A549 (cell line): Measurements from ENCODE around the gene ZFP28.

Experiments used
- CBX8 ChIP-seq: fragments of 200-600 bp; sonication (generic); IDR thresholded peaks from 2 replicates; pipeline ENCODE4 v1.6.1; 2016
- CHD2 ChIP-seq: fragments of 150-350 bp; IDR thresholded peaks from 2 replicates; pipeline ENCODE4 v1.6.1; 2014; ENCODE audit warnings: low read length; ENCODE audit not compliant: partially characterized antibody
- EHMT2 ChIP-seq: fragments of 200-600 bp; sonication (generic); IDR thresholded peaks from 2 replicates; pipeline ENCODE4 v1.6.1; 2016; ENCODE audit warnings: antibody characterized with exemption, low read depth, mild to moderate bottlenecking, moderate library complexity
- MAZ ChIP-seq: fragments of 150-350 bp; IDR thresholded peaks from 2 replicates; pipeline ENCODE4 v1.6.1; 2014; ENCODE audit warnings: antibody characterized with exemption, low read depth, low read length, borderline replicate concordance
- MYC ChIP-seq: IDR thresholded peaks from 2 replicates; pipeline ENCODE4 v1.6.1; 2012; ENCODE audit warnings: mild to moderate bottlenecking, inconsistent platforms, low read length, improper control_type of control experiment, borderline replicate concordance
- POLR2A ChIP-seq: IDR thresholded peaks from 2 replicates; pipeline ENCODE4 v1.6.1; 2012; ENCODE audit warnings: mild to moderate bottlenecking, low read length
- RAD21 ChIP-seq, 2 experiments: fragments of >200 bp in 1 of 2; sonication (Bioruptor Twin) in 1 of 2; formaldehyde crosslinking in 1 of 2; IDR thresholded peaks in 1 of 2; conservative IDR thresholded peaks in 1 of 2; 2 replicates in 1 of 2; 3 replicates in 1 of 2; pipeline ENCODE4 v1.6.1; 2012 to 2018; ENCODE audit warnings: inconsistent platforms in 1 of 2
- SREBF2 ChIP-seq: fragments of 450-650 bp; IDR thresholded peaks from 2 replicates; pipeline ENCODE4 v1.6.1; 2014; ENCODE audit warnings: mild to moderate bottlenecking, moderate library complexity
- ZFP36 ChIP-seq: fragments of 450-650 bp; IDR thresholded peaks from 2 replicates; pipeline ENCODE4 v1.6.1; 2014; ENCODE audit warnings: borderline replicate concordance; ENCODE audit not compliant: partially characterized antibody
- TF ChIP-seq, protein P1 (sequence below): fragments of >200 bp; sonication (Bioruptor Twin); formaldehyde crosslinking; IDR thresholded peaks from 3 replicates; pipeline ENCODE4 v1.5.1; 2016
- TF ChIP-seq, protein P2 (sequence below): fragments of 200-600 bp; sonication (generic); IDR thresholded peaks from 2 replicates; pipeline ENCODE4 v1.6.1; 2016; ENCODE audit warnings: antibody characterized with exemption, mild to moderate bottlenecking, moderate library complexity
- TF ChIP-seq, protein P3 (sequence below): fragments of 150-350 bp; IDR thresholded peaks from 2 replicates; pipeline ENCODE4 v1.6.1; 2014; ENCODE audit warnings: low read depth, mild to moderate bottlenecking, low read length
- TF ChIP-seq, protein P4 (sequence below): fragments of 250-450 bp; sonication (Bioruptor Pico); IDR thresholded peaks from 2 replicates; pipeline ENCODE4 v1.5.0; 2021; ENCODE audit warnings: mild to moderate bottlenecking, moderate library complexity, borderline replicate concordance
- TF ChIP-seq, protein P5 (sequence below): fragments of >200 bp; sonication (Bioruptor Twin); formaldehyde crosslinking; IDR thresholded peaks from 2 replicates; pipeline ENCODE4 v1.6.1; 2016

DNA sequence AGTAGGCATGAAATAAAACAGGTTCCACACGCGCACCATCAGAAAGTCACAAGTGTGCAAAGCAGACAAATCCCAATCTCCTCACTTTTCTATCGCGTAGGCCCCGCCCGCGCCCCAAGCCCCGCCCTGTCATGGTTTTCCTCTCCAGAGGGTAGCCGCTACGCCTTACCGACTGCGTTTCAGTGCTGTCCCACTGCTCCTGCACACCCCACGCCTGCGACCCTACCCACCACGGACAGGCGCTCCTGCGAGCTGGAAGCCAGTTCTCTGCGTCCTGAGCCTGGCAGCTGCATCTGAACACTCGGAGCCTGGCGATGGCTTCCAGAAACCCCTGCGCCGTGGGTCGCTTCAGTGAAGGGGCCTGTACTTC lies 28.1 kb downstream of the ZFP28 start:
- TF ChIP-seq POLR2A (no peak), ZFP36 (no peak), CHD2 (no peak), EHMT2 (no peak), RAD21 (conservative IDR thresholded peaks at IDR 0.05 in 1 of 2, IDR thresholded peaks at IDR 0.05 in 1 of 2) (no peak), MYC (no peak), CBX8 (no peak), MAZ (no peak), SREBF2 (no peak)
- TF ChIP-seq, protein P1, sequence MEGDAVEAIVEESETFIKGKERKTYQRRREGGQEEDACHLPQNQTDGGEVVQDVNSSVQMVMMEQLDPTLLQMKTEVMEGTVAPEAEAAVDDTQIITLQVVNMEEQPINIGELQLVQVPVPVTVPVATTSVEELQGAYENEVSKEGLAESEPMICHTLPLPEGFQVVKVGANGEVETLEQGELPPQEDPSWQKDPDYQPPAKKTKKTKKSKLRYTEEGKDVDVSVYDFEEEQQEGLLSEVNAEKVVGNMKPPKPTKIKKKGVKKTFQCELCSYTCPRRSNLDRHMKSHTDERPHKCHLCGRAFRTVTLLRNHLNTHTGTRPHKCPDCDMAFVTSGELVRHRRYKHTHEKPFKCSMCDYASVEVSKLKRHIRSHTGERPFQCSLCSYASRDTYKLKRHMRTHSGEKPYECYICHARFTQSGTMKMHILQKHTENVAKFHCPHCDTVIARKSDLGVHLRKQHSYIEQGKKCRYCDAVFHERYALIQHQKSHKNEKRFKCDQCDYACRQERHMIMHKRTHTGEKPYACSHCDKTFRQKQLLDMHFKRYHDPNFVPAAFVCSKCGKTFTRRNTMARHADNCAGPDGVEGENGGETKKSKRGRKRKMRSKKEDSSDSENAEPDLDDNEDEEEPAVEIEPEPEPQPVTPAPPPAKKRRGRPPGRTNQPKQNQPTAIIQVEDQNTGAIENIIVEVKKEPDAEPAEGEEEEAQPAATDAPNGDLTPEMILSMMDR: no peak
- TF ChIP-seq, protein P2, sequence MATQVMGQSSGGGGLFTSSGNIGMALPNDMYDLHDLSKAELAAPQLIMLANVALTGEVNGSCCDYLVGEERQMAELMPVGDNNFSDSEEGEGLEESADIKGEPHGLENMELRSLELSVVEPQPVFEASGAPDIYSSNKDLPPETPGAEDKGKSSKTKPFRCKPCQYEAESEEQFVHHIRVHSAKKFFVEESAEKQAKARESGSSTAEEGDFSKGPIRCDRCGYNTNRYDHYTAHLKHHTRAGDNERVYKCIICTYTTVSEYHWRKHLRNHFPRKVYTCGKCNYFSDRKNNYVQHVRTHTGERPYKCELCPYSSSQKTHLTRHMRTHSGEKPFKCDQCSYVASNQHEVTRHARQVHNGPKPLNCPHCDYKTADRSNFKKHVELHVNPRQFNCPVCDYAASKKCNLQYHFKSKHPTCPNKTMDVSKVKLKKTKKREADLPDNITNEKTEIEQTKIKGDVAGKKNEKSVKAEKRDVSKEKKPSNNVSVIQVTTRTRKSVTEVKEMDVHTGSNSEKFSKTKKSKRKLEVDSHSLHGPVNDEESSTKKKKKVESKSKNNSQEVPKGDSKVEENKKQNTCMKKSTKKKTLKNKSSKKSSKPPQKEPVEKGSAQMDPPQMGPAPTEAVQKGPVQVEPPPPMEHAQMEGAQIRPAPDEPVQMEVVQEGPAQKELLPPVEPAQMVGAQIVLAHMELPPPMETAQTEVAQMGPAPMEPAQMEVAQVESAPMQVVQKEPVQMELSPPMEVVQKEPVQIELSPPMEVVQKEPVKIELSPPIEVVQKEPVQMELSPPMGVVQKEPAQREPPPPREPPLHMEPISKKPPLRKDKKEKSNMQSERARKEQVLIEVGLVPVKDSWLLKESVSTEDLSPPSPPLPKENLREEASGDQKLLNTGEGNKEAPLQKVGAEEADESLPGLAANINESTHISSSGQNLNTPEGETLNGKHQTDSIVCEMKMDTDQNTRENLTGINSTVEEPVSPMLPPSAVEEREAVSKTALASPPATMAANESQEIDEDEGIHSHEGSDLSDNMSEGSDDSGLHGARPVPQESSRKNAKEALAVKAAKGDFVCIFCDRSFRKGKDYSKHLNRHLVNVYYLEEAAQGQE: no peak
- TF ChIP-seq, protein P3, sequence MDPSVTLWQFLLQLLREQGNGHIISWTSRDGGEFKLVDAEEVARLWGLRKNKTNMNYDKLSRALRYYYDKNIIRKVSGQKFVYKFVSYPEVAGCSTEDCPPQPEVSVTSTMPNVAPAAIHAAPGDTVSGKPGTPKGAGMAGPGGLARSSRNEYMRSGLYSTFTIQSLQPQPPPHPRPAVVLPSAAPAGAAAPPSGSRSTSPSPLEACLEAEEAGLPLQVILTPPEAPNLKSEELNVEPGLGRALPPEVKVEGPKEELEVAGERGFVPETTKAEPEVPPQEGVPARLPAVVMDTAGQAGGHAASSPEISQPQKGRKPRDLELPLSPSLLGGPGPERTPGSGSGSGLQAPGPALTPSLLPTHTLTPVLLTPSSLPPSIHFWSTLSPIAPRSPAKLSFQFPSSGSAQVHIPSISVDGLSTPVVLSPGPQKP: no peak
- TF ChIP-seq, protein P4, sequence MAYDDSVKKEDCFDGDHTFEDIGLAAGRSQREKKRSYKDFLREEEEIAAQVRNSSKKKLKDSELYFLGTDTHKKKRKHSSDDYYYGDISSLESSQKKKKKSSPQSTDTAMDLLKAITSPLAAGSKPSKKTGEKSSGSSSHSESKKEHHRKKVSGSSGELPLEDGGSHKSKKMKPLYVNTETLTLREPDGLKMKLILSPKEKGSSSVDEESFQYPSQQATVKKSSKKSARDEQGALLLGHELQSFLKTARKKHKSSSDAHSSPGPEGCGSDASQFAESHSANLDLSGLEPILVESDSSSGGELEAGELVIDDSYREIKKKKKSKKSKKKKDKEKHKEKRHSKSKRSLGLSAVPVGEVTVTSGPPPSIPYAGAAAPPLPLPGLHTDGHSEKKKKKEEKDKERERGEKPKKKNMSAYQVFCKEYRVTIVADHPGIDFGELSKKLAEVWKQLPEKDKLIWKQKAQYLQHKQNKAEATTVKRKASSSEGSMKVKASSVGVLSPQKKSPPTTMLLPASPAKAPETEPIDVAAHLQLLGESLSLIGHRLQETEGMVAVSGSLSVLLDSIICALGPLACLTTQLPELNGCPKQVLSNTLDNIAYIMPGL: no peak
- TF ChIP-seq, protein P5, sequence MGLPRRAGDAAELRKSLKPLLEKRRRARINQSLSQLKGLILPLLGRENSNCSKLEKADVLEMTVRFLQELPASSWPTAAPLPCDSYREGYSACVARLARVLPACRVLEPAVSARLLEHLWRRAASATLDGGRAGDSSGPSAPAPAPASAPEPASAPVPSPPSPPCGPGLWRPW: no peak
